T-cell (primary cell): ENCODE data around the gene DOCK9. TPM values are rescaled to one million over a fixed set of nuclear protein-coding genes. Genes with fewer than 3 reads are reported as not detected.

ENCODE experiments used
- ATAC-seq, 4 experiments: fragments of 200-7000 bp in 3 of 4; fragments of 150-1000 bp in 1 of 4; cut with Tn5 transposase; replicated peaks in 1 of 4; 1 replicate in 3 of 4; 2 replicates in 1 of 4; pipeline ENCODE4 v1.10.0; 2021; ENCODE audit warnings: moderate library complexity in 3 of 4, mild to moderate bottlenecking in 2 of 4, moderate number of reproducible peaks in 1 of 4
- CTCF ChIA-PET, 2 donors: fragments of 300-600 bp; sonication (Branson Sonifier 250); formaldehyde crosslinking; loops; one replicate each; lab custom pipeline; 2022; ENCODE audit warnings: antibody characterized with exemption in 2 of 2; lab: Charles Lee
- POLR2A ChIA-PET, 2 donors: fragments of 300-600 bp; sonication (Branson Sonifier 250); formaldehyde crosslinking; loops; one replicate each; lab custom pipeline; 2022; ENCODE audit warnings: antibody characterized with exemption in 2 of 2; lab: Charles Lee
- DNase-seq, 35 experiments: peaks; one replicate each; pipeline versions ENCODE4 v3.0.0 to v3.0.0-alpha.2; 2013 to 2023
- H3K27ac ChIP-seq: one replicate; pipeline ENCODE4 v1.5.1; 2013; ENCODE audit warnings: low read length
- H3K27me3 ChIP-seq, 2 experiments: replicated peaks in 1 of 2; 1 replicate in 1 of 2; 2 replicates in 1 of 2; pipeline versions ENCODE4 v1.6.1 to v1.7.0; 2013; ENCODE audit warnings: low read length in 1 of 2, mixed read lengths in 1 of 2; ENCODE audit not compliant: control insufficient read depth in 2 of 2, insufficient read depth in 2 of 2; ENCODE audit errors: extremely low read depth in 1 of 2
- H3K36me3 ChIP-seq, 2 donors: 1 replicate in 1 of 2; 2 replicates in 1 of 2; pipeline versions ENCODE4 v1.6.1 to v1.7.0; 2013; ENCODE audit warnings: low read length in 1 of 2; ENCODE audit not compliant: control insufficient read depth in 2 of 2, insufficient read depth in 1 of 2; ENCODE audit errors: extremely low read depth in 1 of 2
- H3K4me1 ChIP-seq, 2 experiments: 1 replicate in 1 of 2; 2 replicates in 1 of 2; pipeline versions ENCODE4 v1.6.1 to v1.7.0; 2013; ENCODE audit warnings: low read length in 2 of 2, mixed read lengths in 1 of 2; ENCODE audit not compliant: insufficient read depth in 2 of 2, control insufficient read depth in 1 of 2; ENCODE audit errors: extremely low read depth in 1 of 2
- H3K4me3 ChIP-seq, 2 donors: 1 replicate in 1 of 2; 2 replicates in 1 of 2; pipeline versions ENCODE4 v1.5.1 to v1.7.0; 2013; ENCODE audit warnings: mild to moderate bottlenecking in 2 of 2, low read length in 1 of 2, moderate library complexity in 1 of 2; ENCODE audit not compliant: control insufficient read depth in 1 of 2; ENCODE audit errors: extremely low read depth in 1 of 2
- H3K9me3 ChIP-seq: 2 replicates; pipeline ENCODE4 v1.7.0; 2013
- H3K27ac Mint-ChIP-seq, 2 donors: one replicate each; pipeline ENCODE4 v1.8.0; 2020 to 2021; ENCODE audit warnings: mild to moderate bottlenecking in 2 of 2, mixed read lengths in 2 of 2
- H3K27me3 Mint-ChIP-seq, 2 donors: one replicate each; pipeline ENCODE4 v1.8.0; 2021 to 2022; ENCODE audit warnings: mixed read lengths in 2 of 2
- H3K36me3 Mint-ChIP-seq: one replicate; pipeline ENCODE4 v1.8.0; 2021; ENCODE audit warnings: mixed read lengths
- H3K4me1 Mint-ChIP-seq, 3 donors: one replicate each; pipeline ENCODE4 v1.8.0; 2020 to 2022; ENCODE audit warnings: mixed read lengths in 3 of 3, mild to moderate bottlenecking in 1 of 3
- H3K4me3 Mint-ChIP-seq, 3 donors: one replicate each; pipeline ENCODE4 v1.8.0; 2020 to 2022; ENCODE audit warnings: mild to moderate bottlenecking in 3 of 3, mixed read lengths in 3 of 3, moderate library complexity in 3 of 3
- H3K9me3 Mint-ChIP-seq, 3 donors: one replicate each; pipeline ENCODE4 v1.8.0; 2020 to 2022; ENCODE audit warnings: mixed read lengths in 3 of 3
- WGBS: methylation state at CpG from one replicate; pipeline ENCODE4 v1.1.5; 2013; ENCODE audit warnings: missing lambda C conversion rate; ENCODE audit not compliant: insufficient coverage; 5-methylcytosine and 5-hydroxymethylcytosine counted together
- total RNA-seq, 35 experiments: library from RNA in 6 of 35; stranded (reverse) in 6 of 35; fragments of 120-200 nt in 1 of 35; gene quantifications; one replicate each; pipeline versions ENCODE4 v1.2.1 to v1.2.4 and lab custom pipeline; 2013 to 2026

The DOCK9 gene
- total RNA-seq, 5 donors from 2014 or later (not counting 1 experiment from before 2014, with no cell fraction given) = 96.2 to 170 (median 162) TPM

- 100% methylated on average over 1 of the region's 1 CpG for WGBS
- CTCF ChIA-PET = interaction anchor here in 1 of 2 donors (0.6 kb wide), 1 partner anchor 329 kb away, joined by 4 read pairs; no protein-coding TSS in a partner anchor
- Mint-ChIP-seq H3K36me3 (peaks cover 59% of the 10 kb centered on the region), H3K27me3 (no peaks in the 10 kb centered on the region), H3K4me3 (no peak overlapping the region), H3K4me1 (peaks cover 47 to 53% (median 53%) of the 10 kb centered on the region in 3 donors), H3K27ac (peak overlapping the region in 1 of 2 donors; percentile 39), H3K9me3 (no peaks in the 10 kb centered on the region)
- no peak overlapping the region for H3K4me3 ChIP-seq
- no peak for ATAC-seq
- H3K27me3 ChIP-seq = no peaks in the 10 kb centered on the region
- POLR2A ChIA-PET = no interaction called here
- DNase-seq = no peak
- peaks cover 3 to 47% of the 10 kb centered on the region in 2 donors for H3K36me3 ChIP-seq
- peaks cover 4 to 14% of the 10 kb centered on the region in 2 experiments for H3K4me1 ChIP-seq
- H3K9me3 ChIP-seq = no peaks in the 10 kb centered on the region
- no peak overlapping the region for H3K27ac ChIP-seq
Measured at GRCh38 chr13:98917116-98917515, 60.7 kb downstream of the DOCK9 start.

GRCh38 chr13:98916403-98916802 lies 61.5 kb downstream of the DOCK9 start:
- Mint-ChIP-seq H3K4me3 (no peak overlapping the region), H3K36me3 (peaks cover 52% of the 10 kb centered on the region), H3K9me3 (no peaks in the 10 kb centered on the region), H3K4me1 (peaks cover 48 to 53% (median 49%) of the 10 kb centered on the region in 3 donors), H3K27me3 (no peaks in the 10 kb centered on the region), H3K27ac (no peak overlapping the region)
- WGBS = 100% methylated on average over 1 of the region's 1 CpG
- Histone ChIP-seq H3K27ac (no peak overlapping the region), H3K36me3 (peaks cover 3 to 41% of the 10 kb centered on the region in 2 donors), H3K4me3 (no peak overlapping the region), H3K4me1 (peaks cover 4 to 14% of the 10 kb centered on the region in 2 experiments), H3K9me3 (no peaks in the 10 kb centered on the region), H3K27me3 (no peaks in the 10 kb centered on the region)
- DNase-seq = no peak
- ATAC-seq = no peak
- ChIA-PET CTCF (no interaction called here), POLR2A (no interaction called here)

GRCh38 chr13:98915981-98916380 lies 61.9 kb downstream of the DOCK9 start:
- Mint-ChIP-seq H3K27ac (no peak overlapping the region), H3K9me3 (no peaks in the 10 kb centered on the region), H3K36me3 (peaks cover 48% of the 10 kb centered on the region), H3K4me3 (no peak overlapping the region), H3K4me1 (peaks cover 47 to 53% (median 50%) of the 10 kb centered on the region in 3 donors), H3K27me3 (no peaks in the 10 kb centered on the region)
- no peak overlapping the region for H3K4me3 ChIP-seq
- H3K27ac ChIP-seq = no peak overlapping the region
- peaks cover 3 to 37% of the 10 kb centered on the region in 2 donors for H3K36me3 ChIP-seq
- DNase-seq = no peak
- H3K9me3 ChIP-seq = no peaks in the 10 kb centered on the region
- peaks cover 5 to 15% of the 10 kb centered on the region in 2 experiments for H3K4me1 ChIP-seq
- 98% methylated on average over 4 of the region's 5 CpGs for WGBS
- POLR2A ChIA-PET = interaction anchor here in 1 of 2 donors (0.7 kb wide), 1 partner anchor 169 kb away, joined by 5 read pairs; no protein-coding TSS in a partner anchor
- H3K27me3 ChIP-seq = no peaks in the 10 kb centered on the region
- CTCF ChIA-PET = no interaction called here
- ATAC-seq = no peak

- H3K4me1 ChIP-seq = peaks cover 9 to 19% of the 10 kb centered on the region in 2 experiments
- Mint-ChIP-seq H3K36me3 (peaks cover 43% of the 10 kb centered on the region), H3K27me3 (no peaks in the 10 kb centered on the region), H3K9me3 (no peaks in the 10 kb centered on the region), H3K27ac (no peak overlapping the region), H3K4me3 (no peak overlapping the region), H3K4me1 (peaks cover 47 to 53% (median 51%) of the 10 kb centered on the region in 3 donors)
- H3K9me3 ChIP-seq = no peaks in the 10 kb centered on the region
- WGBS = no CpG with 5 or more reads among the region's 1 CpG
- peaks cover 3 to 34% of the 10 kb centered on the region in 2 donors for H3K36me3 ChIP-seq
- ATAC-seq (no peak), DNase-seq (no peak)
- ChIA-PET CTCF (interaction anchor here (0.6 to 0.7 kb wide), 2 partner anchors 10 to 67 kb away, joined by 3 to 4 read pairs; no protein-coding TSS in a partner anchor), POLR2A (interaction anchor here in 1 of 2 donors (0.7 kb wide), 1 partner anchor 169 kb away, joined by 5 read pairs; no protein-coding TSS in a partner anchor)
- no peak overlapping the region for H3K4me3 ChIP-seq
- no peak overlapping the region for H3K27ac ChIP-seq
- no peaks in the 10 kb centered on the region for H3K27me3 ChIP-seq
Measured at GRCh38 chr13:98915563-98915962, 62.3 kb downstream of the DOCK9 start.

- peaks cover 42% of the 10 kb centered on the region for H3K36me3 Mint-ChIP-seq
- ChIA-PET POLR2A (interaction anchor here in 1 of 2 donors (0.6 kb wide), 1 partner anchor 372 kb away, joined by 4 read pairs; no protein-coding TSS in a partner anchor), CTCF (interaction anchor here (0.6 kb wide), 2 partner anchors 38 to 120 kb away, joined by 3 to 4 read pairs; no protein-coding TSS in a partner anchor)
- peaks cover 6 to 8% of the 10 kb centered on the region in 2 experiments for H3K4me1 ChIP-seq
- no peak overlapping the region for H3K27ac Mint-ChIP-seq
- no peaks in the 10 kb centered on the region for H3K27me3 ChIP-seq
- WGBS = no CpG with 5 or more reads among the region's 5 CpGs
- ATAC-seq = no peak
- H3K9me3 Mint-ChIP-seq = no peaks in the 10 kb centered on the region
- H3K36me3 ChIP-seq = peaks cover 3 to 28% of the 10 kb centered on the region in 2 donors
- H3K4me1 Mint-ChIP-seq = peaks cover 33 to 54% (median 51%) of the 10 kb centered on the region in 3 donors
- no peak overlapping the region for H3K4me3 Mint-ChIP-seq
- DNase-seq = no peak
- no peaks in the 10 kb centered on the region for H3K9me3 ChIP-seq
- H3K27me3 Mint-ChIP-seq = no peaks in the 10 kb centered on the region
- H3K27ac ChIP-seq = no peak overlapping the region
- H3K4me3 ChIP-seq = no peak overlapping the region
Measured at GRCh38 chr13:98913741-98914140, 64.1 kb downstream of the DOCK9 start.

GRCh38 chr13:98912846-98913245 lies 65.0 kb downstream of the DOCK9 start:
- peak overlapping the region in 1 of 2 donors; percentile 32 for H3K27ac Mint-ChIP-seq
- H3K4me3 Mint-ChIP-seq = no peak overlapping the region
- H3K4me1 Mint-ChIP-seq = peaks cover 24 to 49% (median 46%) of the 10 kb centered on the region in 3 donors
- ChIA-PET CTCF (interaction anchor here in 1 of 2 donors (0.6 kb wide), 1 partner anchor 605 kb away, joined by 3 read pairs; no protein-coding TSS in a partner anchor), POLR2A (no interaction called here)
- no peak for DNase-seq
- no peaks in the 10 kb centered on the region for H3K27me3 ChIP-seq
- peaks cover 3 to 31% of the 10 kb centered on the region in 2 donors for H3K36me3 ChIP-seq
- no peak overlapping the region for H3K27ac ChIP-seq
- H3K9me3 ChIP-seq = no peaks in the 10 kb centered on the region
- peaks cover 40% of the 10 kb centered on the region for H3K36me3 Mint-ChIP-seq
- no peak overlapping the region for H3K4me3 ChIP-seq
- peaks cover 6% of the 10 kb centered on the region in 2 experiments for H3K4me1 ChIP-seq
- no peak for ATAC-seq
- no peaks in the 10 kb centered on the region for H3K27me3 Mint-ChIP-seq
- H3K9me3 Mint-ChIP-seq = no peaks in the 10 kb centered on the region
